Immature natural killer cell (primary cell): Measurements from ENCODE around the gene KSR1. TPM values are rescaled to one million over a fixed set of nuclear protein-coding genes. Genes with fewer than 3 reads are reported as not detected.
"Not testable (repeated sequence)": the region's sequence is repeated elsewhere in the genome, so short reads cannot be mapped to it uniquely, and the experiment has no call there.

Source experiments
- DNase-seq, 3 donors: peaks; one replicate each; pipeline ENCODE4 v3.0.0; 2022; ENCODE audit warnings: mixed read lengths in 1 of 3
- H3K27ac Mint-ChIP-seq, 6 donors: one replicate each; pipeline ENCODE4 v1.8.0; 2020; ENCODE audit warnings: mixed read lengths in 6 of 6, mild to moderate bottlenecking in 5 of 6, inconsistent platforms in 4 of 6, moderate library complexity in 3 of 6
- H3K27me3 Mint-ChIP-seq, 3 donors: one replicate each; pipeline ENCODE4 v1.8.0; 2020 to 2021; ENCODE audit warnings: low read depth in 3 of 3, mild to moderate bottlenecking in 3 of 3, mixed read lengths in 3 of 3, moderate library complexity in 3 of 3, inconsistent platforms in 1 of 3
- H3K36me3 Mint-ChIP-seq, 3 donors: one replicate each; pipeline ENCODE4 v1.8.0; 2020; ENCODE audit warnings: mixed read lengths in 3 of 3, inconsistent platforms in 2 of 3, mild to moderate bottlenecking in 2 of 3
- H3K4me1 Mint-ChIP-seq, 2 donors: one replicate each; pipeline ENCODE4 v1.8.0; 2020; ENCODE audit warnings: inconsistent platforms in 2 of 2, mild to moderate bottlenecking in 2 of 2, mixed read lengths in 2 of 2, moderate library complexity in 1 of 2
- H3K4me3 Mint-ChIP-seq, 5 donors: one replicate each; pipeline ENCODE4 v1.8.0; 2020; ENCODE audit warnings: mild to moderate bottlenecking in 5 of 5, mixed read lengths in 5 of 5, inconsistent platforms in 3 of 5, moderate library complexity in 3 of 5
- H3K9me3 Mint-ChIP-seq, 6 donors: one replicate each; pipeline ENCODE4 v1.8.0; 2020; ENCODE audit warnings: mild to moderate bottlenecking in 6 of 6, mixed read lengths in 6 of 6, inconsistent platforms in 4 of 6, moderate library complexity in 3 of 6
- polyA plus RNA-seq, 3 donors: library from polyadenylated mRNA; unstranded; fragments of 300-500 nt; fragmentation: Illumina TruSeq; gene quantifications; one replicate each; pipeline ENCODE4 v1.2.3, GENCODE V29; 2021

Gene KSR1
- polyA plus RNA-seq, 3 donors from 2014 or later = 1.8 to 5.6 (median 2.6) TPM

- no peaks in the 10 kb centered on the region for H3K4me1 Mint-ChIP-seq
- peaks cover 0 to 2% (median 0%) of the 10 kb centered on the region in 3 donors for H3K27me3 Mint-ChIP-seq
- no peak overlapping the region for H3K4me3 Mint-ChIP-seq
- no peak overlapping the region for H3K27ac Mint-ChIP-seq
- no peak for DNase-seq
- H3K36me3 Mint-ChIP-seq = no peaks in the 10 kb centered on the region
- no peaks in the 10 kb centered on the region for H3K9me3 Mint-ChIP-seq
These were observed 35.1 kb upstream of the KSR1 start for GRCh38 chr17:27421111-27421510.

GRCh38 chr17:27421626-27422025, 34.6 kb upstream of the KSR1 start:
- H3K27me3 Mint-ChIP-seq, H3K27ac Mint-ChIP-seq, H3K4me3 Mint-ChIP-seq, H3K4me1 Mint-ChIP-seq, DNase-seq, H3K36me3 Mint-ChIP-seq, H3K9me3 Mint-ChIP-seq: not testable (repeated sequence)

GRCh38 chr17:27422601-27423000, 33.6 kb upstream of the KSR1 start:
- Mint-ChIP-seq H3K9me3 (no peaks in the 10 kb centered on the region), H3K4me1 (no peaks in the 10 kb centered on the region), H3K4me3 (no peak overlapping the region), H3K27me3 (no peaks in the 10 kb centered on the region), H3K36me3 (no peaks in the 10 kb centered on the region), H3K27ac (no peak overlapping the region)
- no peak for DNase-seq

GRCh38 chr17:27423651-27424050, 32.6 kb upstream of the KSR1 start:
- Mint-ChIP-seq H3K9me3 (no peaks in the 10 kb centered on the region), H3K36me3 (no peaks in the 10 kb centered on the region), H3K4me3 (no peak overlapping the region), H3K27me3 (no peaks in the 10 kb centered on the region), H3K27ac (no peak overlapping the region), H3K4me1 (no peaks in the 10 kb centered on the region)
- no peak for DNase-seq

DNA sequence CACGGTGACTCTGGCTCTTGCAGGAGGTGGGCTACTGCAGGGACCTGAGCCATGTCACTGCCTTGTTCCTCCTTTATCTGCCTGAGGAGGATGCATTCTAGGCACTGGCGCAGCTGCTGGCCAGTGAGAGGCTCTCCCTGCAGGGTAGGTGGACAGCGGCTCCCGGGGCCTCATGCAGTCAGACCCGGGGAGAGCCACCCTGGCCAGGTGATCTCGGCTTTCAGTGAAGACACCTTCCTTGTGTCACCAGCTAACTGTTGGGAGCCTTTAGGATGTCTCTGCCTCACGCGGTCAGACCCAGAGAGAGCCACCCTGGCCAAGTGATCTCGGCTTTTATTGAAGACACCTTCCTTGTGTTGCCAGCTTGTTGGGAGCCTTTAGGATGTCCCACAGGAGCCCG, 31.7 kb upstream of the KSR1 start:
- Mint-ChIP-seq H3K4me3 (no peak overlapping the region), H3K9me3 (no peaks in the 10 kb centered on the region), H3K27me3 (no peaks in the 10 kb centered on the region), H3K36me3 (no peaks in the 10 kb centered on the region), H3K4me1 (no peaks in the 10 kb centered on the region), H3K27ac (no peak overlapping the region)
- no peak for DNase-seq

DNA sequence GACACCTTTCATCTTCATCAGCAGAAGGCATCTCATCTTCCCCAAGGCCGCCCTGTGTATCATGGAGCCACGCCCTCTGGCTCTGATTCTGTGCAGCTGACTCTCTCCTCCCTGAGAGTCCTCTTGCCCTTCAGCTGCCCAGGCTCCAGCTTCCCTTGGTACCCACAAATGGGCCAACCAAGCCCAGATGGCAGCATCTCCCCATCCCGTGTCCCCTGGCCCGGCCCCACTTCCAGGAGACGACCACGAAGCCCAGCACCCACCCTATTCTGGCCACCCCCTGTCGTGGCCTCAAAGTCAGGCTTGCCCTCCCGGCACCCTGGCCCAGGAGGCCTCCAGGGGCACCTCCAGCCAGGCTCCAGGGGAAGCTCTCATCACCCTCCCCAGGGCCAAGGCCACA, 31.3 kb upstream of the KSR1 start:
- no peak for DNase-seq
- H3K4me1 Mint-ChIP-seq = no peaks in the 10 kb centered on the region
- no peak overlapping the region for H3K4me3 Mint-ChIP-seq
- H3K27me3 Mint-ChIP-seq = no peaks in the 10 kb centered on the region
- no peak overlapping the region for H3K27ac Mint-ChIP-seq
- no peaks in the 10 kb centered on the region for H3K9me3 Mint-ChIP-seq
- H3K36me3 Mint-ChIP-seq = no peaks in the 10 kb centered on the region

DNA sequence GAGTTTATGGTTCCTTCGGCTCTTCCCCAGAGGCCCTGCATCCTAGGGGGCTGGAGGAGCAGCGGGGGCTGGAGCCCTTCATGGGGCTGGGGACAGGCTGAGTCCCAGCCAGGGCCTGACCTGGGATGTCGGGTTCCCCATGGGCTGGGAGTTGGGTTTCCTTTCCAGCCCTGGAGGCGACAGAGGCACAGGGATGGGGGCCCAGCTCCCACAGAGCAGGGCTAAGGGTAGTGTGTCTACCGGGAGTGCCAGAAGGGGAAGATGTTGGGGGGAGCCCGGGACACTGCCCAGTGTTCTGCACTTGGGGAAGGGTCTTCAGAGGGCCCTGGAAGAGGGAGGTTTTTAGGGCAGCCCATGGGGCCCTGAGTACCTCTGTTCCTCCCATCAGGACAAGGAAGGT, 30.7 kb upstream of the KSR1 start:
- H3K4me3 Mint-ChIP-seq, H3K27me3 Mint-ChIP-seq, H3K4me1 Mint-ChIP-seq, DNase-seq, H3K27ac Mint-ChIP-seq, H3K36me3 Mint-ChIP-seq, H3K9me3 Mint-ChIP-seq: not testable (repeated sequence)

DNA sequence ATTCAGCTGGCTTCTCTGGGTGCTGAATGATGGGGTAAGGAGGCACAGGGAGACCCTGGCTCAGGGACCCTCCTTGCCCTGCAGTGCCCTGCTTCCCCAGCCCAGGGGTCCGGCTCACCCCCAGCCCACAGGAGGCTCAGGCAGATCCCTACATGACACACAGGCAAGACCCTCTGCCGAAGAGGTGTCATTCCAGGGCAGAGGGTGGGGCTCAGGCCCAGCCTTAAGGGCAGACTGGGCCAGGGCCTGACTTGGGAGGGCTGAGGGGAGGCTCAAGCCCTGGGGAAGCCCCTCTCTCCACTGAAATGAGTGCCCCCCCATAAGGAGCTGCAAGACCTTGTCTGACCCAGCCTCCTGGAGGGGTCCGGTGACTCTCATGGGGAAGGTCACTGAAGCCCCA, 30.3 kb upstream of the KSR1 start:
- no peak overlapping the region for H3K27ac Mint-ChIP-seq
- H3K4me1 Mint-ChIP-seq = no peaks in the 10 kb centered on the region
- no peaks in the 10 kb centered on the region for H3K9me3 Mint-ChIP-seq
- no peaks in the 10 kb centered on the region for H3K27me3 Mint-ChIP-seq
- no peak overlapping the region for H3K4me3 Mint-ChIP-seq
- H3K36me3 Mint-ChIP-seq = no peaks in the 10 kb centered on the region
- no peak for DNase-seq

DNA sequence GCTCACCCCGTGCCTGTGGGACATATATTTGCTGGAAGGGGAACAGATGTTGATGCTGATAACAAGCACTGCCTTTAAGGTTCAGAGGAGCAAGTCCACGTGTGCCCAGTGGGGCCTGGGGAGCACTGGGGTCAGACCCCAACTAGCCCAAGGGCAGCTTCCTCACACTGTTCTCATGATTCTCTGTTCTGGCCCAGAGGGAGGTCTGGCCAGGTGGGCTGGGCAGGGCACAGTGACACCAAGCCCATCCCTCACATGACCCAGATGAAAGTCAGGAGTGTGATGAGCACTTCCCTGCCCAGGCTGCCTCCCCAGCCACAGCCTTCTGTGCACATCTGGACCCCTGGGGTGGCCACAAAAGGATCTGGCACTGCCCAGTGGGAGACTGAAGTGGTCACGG, 29.8 kb upstream of the KSR1 start:
- not testable (repeated sequence) for H3K27me3 Mint-ChIP-seq, H3K9me3 Mint-ChIP-seq, H3K4me3 Mint-ChIP-seq, H3K36me3 Mint-ChIP-seq, DNase-seq, H3K27ac Mint-ChIP-seq, H3K4me1 Mint-ChIP-seq

- not testable (repeated sequence) for H3K9me3 Mint-ChIP-seq, H3K4me3 Mint-ChIP-seq, H3K4me1 Mint-ChIP-seq, H3K36me3 Mint-ChIP-seq, H3K27me3 Mint-ChIP-seq, DNase-seq, H3K27ac Mint-ChIP-seq
These were observed 28.9 kb upstream of the KSR1 start for GRCh38 chr17:27427166-27427862.

DNA sequence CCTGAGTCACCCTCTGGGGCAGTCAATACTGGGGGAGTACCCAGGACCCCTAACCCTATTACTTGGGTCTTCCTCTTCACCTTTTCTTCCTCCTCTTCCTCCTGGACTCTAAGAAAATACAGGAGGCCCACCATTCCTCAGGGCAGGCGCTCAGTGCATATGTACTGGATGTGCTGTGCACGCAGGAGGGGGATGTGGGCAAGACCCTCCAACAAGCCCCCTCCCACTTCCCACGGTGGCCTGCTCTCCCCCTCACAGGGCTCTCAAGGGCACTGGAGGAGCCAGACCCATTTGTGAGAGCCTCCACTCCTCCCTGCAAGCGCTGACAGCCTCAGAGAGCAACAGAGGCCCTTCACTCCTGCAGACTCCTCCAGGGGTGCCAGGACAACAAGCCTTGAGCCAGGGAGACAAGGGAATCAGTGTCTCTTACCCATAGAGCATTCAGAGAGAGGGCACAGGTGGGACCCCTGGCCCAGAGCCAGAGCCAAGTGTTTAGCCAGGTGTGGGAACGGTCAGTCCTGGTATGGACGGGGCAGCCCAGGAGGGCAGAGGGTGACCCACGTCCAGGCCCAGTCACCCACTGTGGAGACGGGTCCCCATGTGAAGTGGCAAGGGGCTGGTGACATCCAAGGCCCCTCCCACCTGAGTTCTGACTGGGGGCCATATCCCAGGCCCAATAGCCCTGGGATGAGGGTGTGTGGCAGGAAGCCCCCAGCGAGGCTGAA, 27.3 kb upstream of the KSR1 start:
- DNase-seq = no peak
- H3K27ac Mint-ChIP-seq = peak overlapping the region in 1 of 6 donors; percentile 50
- H3K9me3 Mint-ChIP-seq = no peaks in the 10 kb centered on the region
- no peaks in the 10 kb centered on the region for H3K27me3 Mint-ChIP-seq
- H3K4me3 Mint-ChIP-seq = no peak overlapping the region
- H3K4me1 Mint-ChIP-seq = no peaks in the 10 kb centered on the region
- H3K36me3 Mint-ChIP-seq = no peaks in the 10 kb centered on the region

GRCh38 chr17:27429666-27430382, 26.4 kb upstream of the KSR1 start:
- H3K4me3 Mint-ChIP-seq = no peak overlapping the region
- no peaks in the 10 kb centered on the region for H3K4me1 Mint-ChIP-seq
- DNase-seq = no peak
- H3K27me3 Mint-ChIP-seq = peaks cover 0 to under 1% (median 0%) of the 10 kb centered on the region in 3 donors
- no peaks in the 10 kb centered on the region for H3K9me3 Mint-ChIP-seq
- no peaks in the 10 kb centered on the region for H3K36me3 Mint-ChIP-seq
- H3K27ac Mint-ChIP-seq = no peak overlapping the region

DNA sequence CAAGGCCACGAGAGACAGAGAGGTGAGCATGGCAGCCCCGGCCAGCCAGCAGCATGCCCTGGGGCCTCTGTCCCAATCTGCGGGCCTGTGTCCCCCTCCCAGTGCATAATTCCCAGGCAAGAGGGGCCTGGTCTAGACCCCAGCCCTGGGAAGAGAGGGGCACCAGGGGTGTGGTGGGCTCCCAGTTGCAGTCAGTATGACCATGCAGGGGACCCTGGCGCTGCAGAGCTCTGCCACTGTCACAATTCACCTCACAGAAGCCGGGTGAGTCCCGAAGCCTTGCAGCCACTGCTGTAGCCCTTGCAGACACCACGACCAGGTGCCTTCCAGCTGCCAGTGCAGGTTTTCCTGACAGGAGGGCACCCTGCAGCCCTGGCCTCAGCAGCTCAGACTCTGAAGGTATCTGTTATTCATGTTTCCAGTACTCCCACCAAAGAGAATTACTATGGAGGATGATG, 25.8 kb upstream of the KSR1 start:
- Mint-ChIP-seq H3K27ac (no peak overlapping the region), H3K4me1 (no peaks in the 10 kb centered on the region), H3K36me3 (no peaks in the 10 kb centered on the region), H3K9me3 (no peaks in the 10 kb centered on the region), H3K27me3 (peaks cover 0 to 2% (median 0%) of the 10 kb centered on the region in 3 donors), H3K4me3 (no peak overlapping the region)
- DNase-seq = no peak

- no peak for DNase-seq
These were observed 25.3 kb upstream of the KSR1 start for GRCh38 chr17:27430882-27431491.

More at GRCh38 chr17:27430882-27431491, 25.3 kb upstream of the KSR1 start:
- Mint-ChIP-seq H3K4me3 (no peak overlapping the region), H3K36me3 (no peaks in the 10 kb centered on the region), H3K4me1 (no peaks in the 10 kb centered on the region), H3K27me3 (peaks cover 0 to 2% (median 0%) of the 10 kb centered on the region in 3 donors), H3K9me3 (no peaks in the 10 kb centered on the region), H3K27ac (no peak overlapping the region)
